HL-60/S4 treated with phorbol 12-myristate 13-acetate at 8.2 ng/mL for 4 days and 3 days (cell line): Measurements from ENCODE around the gene TMOD1.

ENCODE experiments used
- in situ Hi-C: fragments of 300-500 bp; cut with MboI; formaldehyde crosslinking; loops from 2 replicates; pipeline ENCODE4 v1.15.0; 2022; ENCODE audit warnings: low sequenced_read_pairs

The TMOD1 gene

GRCh38 chr9:97516111-97516510, 14.6 kb downstream of the TMOD1 start:
- in situ Hi-C loops = no loop called here

DNA sequence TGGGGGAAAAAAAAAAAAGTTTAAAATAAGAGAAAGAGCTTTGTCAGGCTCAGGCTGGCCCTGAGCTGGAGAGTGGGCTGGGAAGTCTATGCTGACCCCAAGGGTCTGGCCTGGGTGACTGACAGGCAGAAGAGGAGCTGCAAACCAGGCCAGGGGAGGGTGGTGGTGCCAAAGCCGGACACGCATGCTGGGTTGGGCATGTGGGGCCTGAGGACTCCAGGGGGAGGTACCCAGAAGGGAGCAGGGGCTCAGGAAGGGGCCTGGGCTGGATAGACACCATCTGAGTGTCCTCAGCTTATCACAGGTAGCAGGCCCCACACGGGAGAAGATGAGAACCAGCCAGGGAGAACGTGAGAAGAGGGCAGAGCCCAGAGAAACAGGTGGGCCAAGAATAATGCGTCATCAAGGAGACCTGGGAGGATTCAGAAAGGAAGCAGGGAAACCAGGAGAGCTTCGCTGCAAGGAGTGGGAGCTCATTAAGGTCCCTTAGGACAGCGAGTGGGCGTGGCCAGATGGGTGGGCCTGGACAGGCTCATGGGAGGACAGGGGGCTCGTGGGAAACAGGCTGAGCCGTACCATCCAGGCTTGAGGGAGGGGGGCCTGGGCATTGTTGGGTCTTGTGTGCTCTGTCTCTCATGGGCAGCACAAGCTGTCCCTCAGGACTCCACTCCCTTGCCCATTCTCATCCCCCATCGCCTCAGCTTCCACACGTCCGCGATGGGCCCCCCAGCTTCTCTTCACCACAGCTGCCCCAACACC, 16.0 kb downstream of the TMOD1 start:
- in situ Hi-C loops = no loop called here

DNA sequence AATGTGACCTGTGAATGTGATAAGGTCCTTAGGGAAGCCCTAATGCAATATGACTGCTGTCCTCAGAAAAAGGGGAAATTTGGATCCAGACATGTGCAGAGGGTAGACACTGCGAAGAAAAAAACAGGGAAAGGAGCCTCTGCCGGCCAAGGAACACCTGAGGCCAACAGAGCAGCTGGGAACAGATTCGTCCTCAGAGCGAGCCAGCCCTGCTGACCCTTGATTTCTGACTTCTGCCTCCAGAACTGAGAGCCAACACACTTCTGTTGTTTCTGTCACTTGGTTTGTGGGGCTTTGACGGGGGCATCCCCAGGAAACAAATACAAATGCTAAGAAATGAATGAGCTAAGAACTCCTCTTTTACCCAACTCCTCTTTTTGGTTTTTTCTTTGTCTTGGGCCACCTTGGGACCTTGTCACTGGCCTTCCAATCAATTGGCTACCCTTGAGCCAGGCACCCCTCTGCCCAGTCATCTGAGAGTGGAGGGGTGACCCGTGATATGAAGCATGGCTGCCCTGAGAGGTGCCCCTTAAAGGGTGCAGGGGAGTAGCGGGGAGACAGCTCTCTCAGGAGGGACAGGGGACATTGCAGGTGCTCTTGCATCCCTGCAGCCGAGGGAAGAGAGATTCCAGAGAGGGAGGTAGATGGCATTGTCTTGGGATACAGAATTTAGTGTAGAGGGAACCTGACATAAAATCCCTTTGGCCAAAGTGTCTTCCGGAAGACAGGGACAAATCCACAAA, 16.9 kb downstream of the TMOD1 start:
- in situ Hi-C loops = no loop called here

DNA sequence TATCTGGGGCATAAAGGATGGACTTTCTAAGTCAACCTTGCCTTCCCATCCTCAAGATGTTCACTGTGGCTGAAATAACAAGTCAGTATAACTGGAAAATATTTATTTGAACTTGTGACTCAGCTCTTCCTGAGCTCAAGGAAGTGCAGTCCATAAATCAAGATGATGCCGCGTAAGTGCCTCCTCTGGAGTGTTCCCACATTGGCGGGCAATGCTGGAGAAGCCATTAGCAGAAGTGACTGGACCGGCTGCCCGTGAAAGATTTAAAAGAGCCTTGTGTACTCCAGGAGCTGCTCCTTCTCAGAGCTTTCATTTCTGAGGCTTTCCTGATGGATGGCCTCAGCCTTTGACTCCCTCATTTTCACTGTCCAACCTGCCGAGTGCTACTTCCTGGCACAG, 17.4 kb downstream of the TMOD1 start:
- in situ Hi-C loops = no loop called here

- in situ Hi-C loops = no loop called here
Measured at GRCh38 chr9:97519441-97519970, 18.0 kb downstream of the TMOD1 start.

DNA sequence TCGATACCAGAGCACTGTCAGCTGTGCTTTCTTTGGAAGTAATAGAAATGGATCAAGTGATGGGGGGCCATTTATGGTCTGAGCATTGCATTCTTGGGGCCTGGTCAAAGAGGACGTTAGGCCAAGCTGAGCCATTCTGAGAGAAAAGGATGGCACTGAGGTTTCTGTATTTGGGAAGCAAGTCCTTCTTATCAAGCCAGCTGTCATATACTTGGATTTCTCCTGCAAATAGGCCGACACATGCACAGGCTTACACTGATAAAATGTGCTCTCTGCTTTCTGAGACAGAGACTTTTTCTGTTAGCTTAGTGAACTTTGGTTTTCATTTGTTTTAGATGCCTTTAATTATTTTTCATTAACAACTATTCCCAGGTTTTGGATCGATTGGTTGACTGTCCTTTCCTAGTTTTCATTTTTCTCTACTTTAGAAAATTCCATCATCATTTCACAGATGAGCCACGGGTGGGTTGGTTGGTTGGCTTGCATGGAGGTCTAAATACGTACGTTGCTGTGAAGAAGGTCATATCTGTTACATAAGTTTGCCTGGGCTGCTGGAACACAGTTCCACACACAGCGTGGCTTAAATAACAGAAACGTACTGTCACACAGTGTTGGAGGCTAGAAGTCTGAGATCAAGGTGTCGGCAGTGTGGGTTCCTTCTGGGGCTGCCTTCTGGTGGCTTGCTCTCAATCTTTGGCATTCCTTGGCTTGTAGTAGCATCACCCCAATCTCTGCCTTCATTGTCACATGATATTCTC, 20.3 kb downstream of the TMOD1 start:
- in situ Hi-C loops = no loop called here

GRCh38 chr9:97524424-97524823, 23.0 kb downstream of the TMOD1 start:
- in situ Hi-C loops = no loop called here

DNA sequence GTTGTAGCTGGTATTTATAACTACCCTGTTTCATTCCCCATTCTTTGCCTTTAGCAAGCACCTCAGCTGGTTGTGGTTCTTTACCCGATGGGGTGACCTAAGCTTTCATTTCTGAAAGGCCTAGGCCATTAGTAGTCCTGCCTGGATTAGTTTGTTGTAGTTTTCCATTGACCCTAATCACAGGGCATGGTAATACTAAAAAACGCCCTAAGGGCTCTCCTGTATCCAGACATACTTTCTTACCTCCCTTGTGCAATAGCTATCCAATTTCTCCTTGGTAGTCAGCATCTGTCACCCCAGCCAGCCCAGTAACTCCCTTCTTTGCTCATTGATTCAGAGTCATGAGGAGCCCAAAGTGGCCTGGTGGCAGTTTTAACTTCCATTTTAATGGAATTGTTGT, 24.0 kb downstream of the TMOD1 start:
- in situ Hi-C loops = no loop called here

DNA sequence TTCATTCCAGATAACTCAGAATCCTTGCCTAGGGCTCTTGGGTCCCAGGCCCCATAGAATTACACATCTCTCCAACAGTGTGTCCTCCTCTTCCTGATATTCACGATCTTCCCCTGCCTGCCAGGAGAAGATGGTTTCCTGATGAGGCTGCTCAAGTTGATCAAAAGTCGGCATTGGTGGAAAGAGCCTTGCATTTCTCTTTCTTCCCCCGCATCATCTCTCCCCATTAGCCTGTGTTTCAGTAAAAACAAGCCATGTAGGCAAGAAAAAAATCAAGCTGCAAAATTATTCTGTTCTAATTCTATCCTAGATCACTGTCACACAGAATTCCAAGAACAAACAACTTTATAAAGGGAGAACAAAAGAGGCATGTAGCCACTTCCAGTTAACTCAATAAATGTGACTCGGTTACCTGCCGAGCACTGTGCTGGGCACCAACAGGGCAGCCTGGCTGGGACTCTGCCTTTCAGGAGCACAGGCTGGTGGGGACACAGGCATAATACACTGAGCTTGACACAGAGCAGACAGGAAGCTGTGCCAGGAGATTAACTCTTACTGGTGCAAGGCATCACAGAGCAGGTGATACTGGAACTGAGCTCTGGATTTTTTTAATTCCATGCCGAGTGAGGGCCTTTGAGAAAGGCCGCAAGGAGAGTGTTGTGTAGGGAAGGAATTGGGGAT, 25.6 kb downstream of the TMOD1 start:
- in situ Hi-C loops = no loop called here

DNA sequence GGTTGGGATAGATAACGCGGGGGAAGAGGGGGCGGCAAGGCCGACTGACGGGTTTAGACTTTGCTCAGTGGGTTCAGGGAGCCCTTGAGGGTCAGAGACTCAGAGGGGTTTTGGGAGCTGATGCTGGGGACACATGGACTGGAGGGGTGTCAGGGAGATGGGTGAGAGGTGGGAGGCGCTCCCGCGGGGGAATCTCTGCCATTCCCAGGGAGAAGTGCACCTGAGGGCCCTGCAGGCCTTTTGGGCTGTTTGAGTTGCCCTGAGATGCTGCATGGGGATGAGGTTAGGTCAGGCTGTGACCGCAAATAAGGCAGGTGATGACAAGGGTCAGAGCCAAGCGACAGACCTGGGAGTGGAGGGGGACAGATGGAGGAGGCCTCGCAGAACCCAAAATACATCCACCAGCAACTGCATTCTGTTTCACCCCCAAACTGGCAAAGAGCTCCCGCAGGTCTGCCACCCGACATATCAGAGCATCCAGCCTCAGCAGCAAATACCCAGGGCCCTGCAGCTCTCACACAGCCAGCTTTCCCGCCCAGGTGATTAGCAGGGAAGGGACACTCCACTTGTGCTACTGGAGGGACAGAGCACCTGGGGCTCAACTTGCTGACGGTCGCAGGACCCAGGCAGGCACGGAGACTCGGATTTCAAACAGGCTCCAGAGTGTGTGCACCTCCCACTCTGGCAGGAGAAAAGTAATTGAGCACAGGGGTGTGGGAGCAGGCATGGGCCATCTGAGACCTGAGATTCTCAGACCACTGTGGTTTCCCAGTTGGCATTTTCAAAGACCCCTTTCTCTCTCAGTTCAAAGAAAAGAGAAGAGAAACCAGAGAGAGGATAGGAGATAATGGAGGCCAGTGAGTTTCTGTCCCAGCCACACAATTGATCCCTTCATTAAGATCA, 26.4 kb downstream of the TMOD1 start:
- in situ Hi-C loops = no loop called here

DNA sequence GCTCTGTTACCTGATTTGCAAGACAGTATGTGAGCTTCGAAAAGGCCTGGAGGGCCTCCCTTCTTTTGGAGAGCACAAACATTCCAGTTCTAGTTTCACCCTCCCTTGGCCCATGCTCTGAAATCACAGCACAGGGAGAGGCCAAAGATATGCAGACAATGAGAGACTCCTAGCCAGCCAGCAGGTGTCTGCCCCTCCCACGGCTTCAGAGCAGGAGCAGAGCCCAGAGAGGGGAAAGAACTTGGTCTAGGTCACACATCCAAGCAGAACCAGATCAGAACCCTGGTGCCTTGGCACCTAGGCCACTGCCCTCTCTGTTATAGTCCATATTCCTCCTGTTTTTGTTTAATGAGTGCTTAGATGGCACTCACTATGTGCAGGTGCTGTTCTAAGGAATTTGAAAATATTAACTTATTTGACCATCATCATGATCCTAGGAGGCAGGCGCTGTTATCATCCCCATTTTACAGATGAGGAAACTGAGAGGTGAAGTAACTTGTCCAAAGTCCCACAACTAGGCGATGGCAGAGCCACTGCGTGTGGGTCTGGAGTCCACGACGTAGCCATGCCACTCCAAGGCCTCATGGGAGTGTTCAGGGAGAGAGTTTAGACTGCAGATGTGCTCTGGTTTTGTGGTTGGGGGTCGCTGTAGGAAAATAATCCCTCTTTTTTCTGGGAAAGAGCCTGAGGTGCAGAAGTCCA, 27.2 kb downstream of the TMOD1 start:
- in situ Hi-C loops = no loop called here

DNA sequence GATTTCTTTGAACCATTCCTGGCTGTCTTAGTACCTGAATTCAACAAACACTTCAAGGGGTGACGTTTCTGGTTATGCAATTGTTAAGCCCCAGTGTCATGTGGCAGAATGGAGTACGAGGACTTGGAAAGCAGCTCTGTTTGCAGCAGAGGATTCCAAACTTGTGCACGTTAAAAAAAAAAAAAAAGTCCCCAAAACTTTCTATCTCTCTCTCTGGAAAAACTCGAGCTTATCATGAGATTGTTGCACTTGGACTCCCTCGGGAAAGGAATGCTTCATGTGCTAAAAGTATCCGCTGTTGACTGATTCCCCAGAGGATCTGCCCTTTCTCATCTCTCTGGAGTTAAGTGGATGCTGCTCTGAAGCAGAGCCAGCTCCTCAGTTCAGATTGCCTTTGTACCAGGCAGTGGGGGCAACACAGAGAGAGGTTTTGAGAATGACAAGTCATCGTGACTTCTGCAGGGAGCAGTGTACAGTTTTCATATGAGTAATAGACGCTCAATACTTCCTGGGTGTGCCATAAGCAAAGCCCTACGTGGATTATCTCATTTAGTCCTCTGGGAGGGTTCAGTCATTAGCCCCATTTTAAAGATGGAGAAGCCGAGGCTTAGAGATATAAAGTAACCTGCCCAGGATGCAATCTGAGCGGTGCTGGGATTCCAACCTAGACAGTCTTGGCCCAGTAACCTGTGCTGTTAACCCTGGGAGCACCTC, 28.1 kb downstream of the TMOD1 start:
- in situ Hi-C loops = no loop called here

GRCh38 chr9:97531888-97532376, 30.5 kb downstream of the TMOD1 start:
- in situ Hi-C loops = no loop called here

DNA sequence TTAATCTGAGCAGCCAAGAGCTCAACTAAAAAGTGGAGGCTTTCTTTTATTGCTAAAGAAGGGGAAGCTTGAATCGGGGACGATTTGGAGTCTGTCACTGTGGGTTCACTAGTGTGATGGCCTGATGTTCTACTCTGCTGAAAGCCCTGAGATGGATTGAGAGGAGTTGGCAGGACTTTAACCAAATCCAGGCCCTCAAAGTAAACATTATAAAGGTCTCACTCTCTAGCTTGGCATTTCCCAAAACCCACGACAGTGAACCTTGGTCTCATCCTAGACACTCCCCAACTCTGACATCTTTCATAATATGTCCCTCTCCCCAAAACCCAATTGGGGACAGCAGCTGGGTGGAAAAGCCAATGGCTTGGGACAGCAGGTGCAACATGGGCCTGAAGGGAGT, 32.7 kb downstream of the TMOD1 start:
- in situ Hi-C loops = no loop called here

DNA sequence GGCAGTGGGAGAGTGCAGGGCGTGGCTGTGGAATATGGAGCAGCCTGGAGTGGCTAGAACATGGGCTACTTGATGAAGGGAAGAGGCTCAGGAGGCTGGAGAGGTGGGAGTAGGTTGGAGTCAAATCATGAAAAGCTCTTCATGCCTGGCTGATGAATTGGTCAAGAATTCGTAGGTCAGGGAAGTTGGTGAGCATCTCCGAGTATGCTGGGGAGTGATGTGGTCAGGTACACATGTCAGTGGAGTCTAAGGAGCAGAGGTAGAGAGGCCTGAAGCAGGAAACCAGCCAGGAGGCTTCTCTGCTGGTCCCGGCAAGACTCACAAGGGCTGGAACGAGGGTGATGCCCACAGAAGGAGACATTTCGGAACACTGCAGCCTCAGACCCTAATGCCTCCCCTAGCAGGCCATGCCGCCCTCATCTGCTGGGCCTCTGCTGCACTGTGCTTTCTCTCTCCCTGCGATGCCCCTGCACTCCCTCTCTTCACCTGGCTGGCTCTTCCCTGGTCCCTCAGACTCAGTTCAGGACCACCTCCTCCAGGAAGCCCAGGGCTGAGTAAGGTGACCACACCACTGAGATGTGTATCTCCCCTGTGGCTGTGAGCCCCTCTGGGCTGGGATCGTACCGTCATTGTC, 33.6 kb downstream of the TMOD1 start:
- in situ Hi-C loops = no loop called here

- in situ Hi-C loops = no loop called here
Measured at GRCh38 chr9:97535771-97536170, 34.3 kb downstream of the TMOD1 start.

DNA sequence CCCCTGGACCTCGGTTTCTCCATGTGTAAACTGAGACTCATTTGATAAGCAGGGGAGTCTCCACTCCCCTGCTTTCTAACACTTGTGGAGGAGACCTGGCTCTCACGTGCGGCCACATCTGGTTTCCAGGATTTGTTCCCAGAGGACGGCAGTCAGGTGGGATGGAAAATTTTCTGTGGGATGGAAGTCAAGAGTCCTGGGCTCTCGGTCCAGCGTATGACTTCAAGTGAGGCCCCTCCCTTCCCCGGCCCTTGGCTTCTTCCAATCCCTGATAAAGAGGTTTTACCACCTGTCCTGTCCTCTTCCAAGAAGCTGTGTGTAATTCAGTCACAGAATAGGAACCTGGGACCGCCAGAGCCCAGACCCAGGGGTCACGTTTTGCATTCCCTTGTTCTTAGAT, 35.0 kb downstream of the TMOD1 start:
- in situ Hi-C loops = no loop called here

DNA sequence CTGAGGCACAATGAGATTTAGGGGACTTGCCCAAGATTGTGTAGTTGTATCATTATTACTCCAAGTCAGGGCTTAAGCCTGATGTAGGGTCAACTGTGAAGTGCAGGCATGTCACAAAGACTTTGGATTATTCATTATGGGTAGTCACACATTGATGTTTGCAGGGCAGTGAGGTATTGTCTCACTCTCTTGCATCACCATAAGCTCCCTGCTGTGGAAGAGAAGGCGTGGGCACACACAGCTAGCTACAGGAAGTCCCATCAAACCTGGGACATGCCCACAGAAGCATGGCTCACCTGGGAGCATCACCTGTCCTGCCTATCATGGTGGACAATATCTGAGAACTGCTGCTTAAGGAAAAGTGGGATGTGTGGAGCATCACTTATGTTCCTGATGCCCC, 42.1 kb downstream of the TMOD1 start:
- in situ Hi-C loops = no loop called here
